ENCODE measurements around the gene GREB1.

GREB1 gene

DNA sequence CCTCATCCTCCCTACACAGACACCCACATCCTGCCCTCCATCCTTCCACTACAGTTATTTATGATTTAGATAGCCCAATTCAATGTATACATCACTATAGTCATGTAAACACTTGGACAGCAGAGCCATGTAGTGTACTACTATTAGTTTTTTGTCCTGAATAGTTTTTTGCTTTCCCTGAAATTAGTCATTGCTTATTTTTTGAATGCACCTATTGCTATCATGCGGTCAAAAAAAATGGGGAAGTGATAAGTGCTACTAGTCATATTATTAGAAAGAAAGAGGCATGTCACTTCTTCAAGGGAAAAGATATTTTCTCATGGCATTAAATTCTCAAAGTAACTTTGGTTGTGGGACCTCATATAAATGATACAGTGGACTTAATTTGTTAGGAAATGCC lies 6.8 kb upstream of the GREB1 start:
- ChIA-PET CTCF (no interaction called here), POLR2A (no interaction called here)
- Histone ChIP-seq H3K9me3 (ENCODE audit: control insufficient read depth, insufficient read depth, low read depth, low read length) (no peaks in the 10 kb centered on the region), H3K27ac (ENCODE audit: extremely low read depth, low read depth, low read length) (no peak overlapping the region), H3K4me1 (ENCODE audit: control insufficient read depth, insufficient read depth, low read length) (no peaks in the 10 kb centered on the region), H3K4me3 (ENCODE audit: low read depth, low read length) (no peak overlapping the region), H3K36me3 (ENCODE audit: control insufficient read depth in 2 of 2, insufficient read depth in 1 of 2, low read length in 2 of 2) (no peaks in the 10 kb centered on the region)
- TF ChIP-seq ZSCAN30 (tag by site-specific recombination; IDR thresholded peaks at IDR 0.05) (no peak), ZNF175 (tag by site-specific recombination; IDR thresholded peaks at IDR 0.05) (no peak), ZNF223 (tag by site-specific recombination; IDR thresholded peaks at IDR 0.05) (no peak)
- TF ChIP-seq, protein P1, sequence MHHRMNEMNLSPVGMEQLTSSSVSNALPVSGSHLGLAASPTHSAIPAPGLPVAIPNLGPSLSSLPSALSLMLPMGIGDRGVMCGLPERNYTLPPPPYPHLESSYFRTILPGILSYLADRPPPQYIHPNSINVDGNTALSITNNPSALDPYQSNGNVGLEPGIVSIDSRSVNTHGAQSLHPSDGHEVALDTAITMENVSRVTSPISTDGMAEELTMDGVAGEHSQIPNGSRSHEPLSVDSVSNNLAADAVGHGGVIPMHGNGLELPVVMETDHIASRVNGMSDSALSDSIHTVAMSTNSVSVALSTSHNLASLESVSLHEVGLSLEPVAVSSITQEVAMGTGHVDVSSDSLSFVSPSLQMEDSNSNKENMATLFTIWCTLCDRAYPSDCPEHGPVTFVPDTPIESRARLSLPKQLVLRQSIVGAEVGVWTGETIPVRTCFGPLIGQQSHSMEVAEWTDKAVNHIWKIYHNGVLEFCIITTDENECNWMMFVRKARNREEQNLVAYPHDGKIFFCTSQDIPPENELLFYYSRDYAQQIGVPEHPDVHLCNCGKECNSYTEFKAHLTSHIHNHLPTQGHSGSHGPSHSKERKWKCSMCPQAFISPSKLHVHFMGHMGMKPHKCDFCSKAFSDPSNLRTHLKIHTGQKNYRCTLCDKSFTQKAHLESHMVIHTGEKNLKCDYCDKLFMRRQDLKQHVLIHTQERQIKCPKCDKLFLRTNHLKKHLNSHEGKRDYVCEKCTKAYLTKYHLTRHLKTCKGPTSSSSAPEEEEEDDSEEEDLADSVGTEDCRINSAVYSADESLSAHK (tag by site-specific recombination; IDR thresholded peaks at IDR 0.05), result no peak

DNA sequence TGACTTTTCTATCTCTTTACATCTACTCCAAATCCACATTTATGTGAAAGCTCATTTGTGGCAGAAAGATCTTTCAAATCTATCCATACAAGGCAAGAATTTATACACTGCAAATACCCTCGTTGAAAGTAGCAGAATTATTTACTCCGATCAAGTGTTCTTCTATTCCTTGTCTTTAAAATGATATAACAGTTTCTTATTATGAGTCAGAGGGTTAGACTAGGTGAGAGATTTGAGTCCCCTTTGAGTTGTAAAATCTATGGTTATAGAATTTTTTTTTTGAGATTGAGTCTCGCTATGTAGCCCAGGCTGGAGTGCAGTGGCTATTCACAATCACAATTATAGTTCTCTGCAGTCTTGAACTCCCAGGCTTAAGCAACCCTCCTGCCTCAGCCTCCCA lies 5.6 kb upstream of the GREB1 start:
- ChIA-PET CTCF (interaction anchor here (0.6 to 1.0 kb wide), 2 partner anchors 11 to 55 kb away, joined by 3 read pairs; no protein-coding TSS in a partner anchor), POLR2A (no interaction called here)
- no peaks in the 10 kb centered on the region for H3K9me3 ChIP-seq (ENCODE audit: control insufficient read depth, insufficient read depth, low read depth, low read length)
- H3K4me3 ChIP-seq (ENCODE audit: low read depth, low read length), result no peak overlapping the region
- no peaks in the 10 kb centered on the region for H3K36me3 ChIP-seq (ENCODE audit: control insufficient read depth in 2 of 2, insufficient read depth in 1 of 2, low read length in 2 of 2)
- H3K27ac ChIP-seq (ENCODE audit: extremely low read depth, low read depth, low read length), result no peak overlapping the region
- peaks cover 6% of the 10 kb centered on the region; the same call in 1 of the 2 replicates for H3K4me1 ChIP-seq (ENCODE audit: control insufficient read depth, insufficient read depth, low read length)
- TF ChIP-seq ZNF501 (tag by site-specific recombination; IDR thresholded peaks at IDR 0.05), result no peak
- TF ChIP-seq GLIS2 (tag by site-specific recombination; IDR thresholded peaks at IDR 0.05), result no peak
- no peak for TF ChIP-seq ZNF391 (tag by site-specific recombination; IDR thresholded peaks at IDR 0.05; ENCODE audit: borderline replicate concordance, low read depth)
- no peak for TF ChIP-seq ZSCAN16 (tag by site-specific recombination; IDR thresholded peaks at IDR 0.05)
- TF ChIP-seq ZFP69B (tag by site-specific recombination; IDR thresholded peaks at IDR 0.05), result no peak
- no peak for TF ChIP-seq YY1 (tag by site-specific recombination; IDR thresholded peaks at IDR 0.05)
- TF ChIP-seq ZFP37 (tag by site-specific recombination; IDR thresholded peaks at IDR 0.05), result no peak
- TF ChIP-seq ZNF302 (tag by site-specific recombination; IDR thresholded peaks at IDR 0.05; ENCODE audit: low read depth), result no peak
- no peak for TF ChIP-seq ZNF561 (tag by site-specific recombination; IDR thresholded peaks at IDR 0.05; ENCODE audit: borderline replicate concordance)
- no peak for TF ChIP-seq KLF8 (tag by site-specific recombination; IDR thresholded peaks at IDR 0.05)
- no peak for TF ChIP-seq ELK4 (IDR thresholded peaks at IDR 0.05; ENCODE audit: borderline replicate concordance, low read depth, low read length)
- no peak for TF ChIP-seq GFI1B (tag by site-specific recombination; IDR thresholded peaks at IDR 0.05)
- TF ChIP-seq ZNF266 (tag by site-specific recombination; IDR thresholded peaks at IDR 0.05; ENCODE audit: low read depth), result no peak
- TF ChIP-seq, protein P2, sequence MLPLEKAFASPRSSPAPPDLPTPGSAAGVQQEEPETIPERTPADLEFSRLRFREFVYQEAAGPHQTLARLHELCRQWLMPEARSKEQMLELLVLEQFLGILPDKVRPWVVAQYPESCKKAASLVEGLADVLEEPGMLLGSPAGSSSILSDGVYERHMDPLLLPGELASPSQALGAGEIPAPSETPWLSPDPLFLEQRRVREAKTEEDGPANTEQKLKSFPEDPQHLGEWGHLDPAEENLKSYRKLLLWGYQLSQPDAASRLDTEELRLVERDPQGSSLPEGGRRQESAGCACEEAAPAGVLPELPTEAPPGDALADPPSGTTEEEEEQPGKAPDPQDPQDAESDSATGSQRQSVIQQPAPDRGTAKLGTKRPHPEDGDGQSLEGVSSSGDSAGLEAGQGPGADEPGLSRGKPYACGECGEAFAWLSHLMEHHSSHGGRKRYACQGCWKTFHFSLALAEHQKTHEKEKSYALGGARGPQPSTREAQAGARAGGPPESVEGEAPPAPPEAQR (tag by site-specific recombination; IDR thresholded peaks at IDR 0.05), result no peak

DNA sequence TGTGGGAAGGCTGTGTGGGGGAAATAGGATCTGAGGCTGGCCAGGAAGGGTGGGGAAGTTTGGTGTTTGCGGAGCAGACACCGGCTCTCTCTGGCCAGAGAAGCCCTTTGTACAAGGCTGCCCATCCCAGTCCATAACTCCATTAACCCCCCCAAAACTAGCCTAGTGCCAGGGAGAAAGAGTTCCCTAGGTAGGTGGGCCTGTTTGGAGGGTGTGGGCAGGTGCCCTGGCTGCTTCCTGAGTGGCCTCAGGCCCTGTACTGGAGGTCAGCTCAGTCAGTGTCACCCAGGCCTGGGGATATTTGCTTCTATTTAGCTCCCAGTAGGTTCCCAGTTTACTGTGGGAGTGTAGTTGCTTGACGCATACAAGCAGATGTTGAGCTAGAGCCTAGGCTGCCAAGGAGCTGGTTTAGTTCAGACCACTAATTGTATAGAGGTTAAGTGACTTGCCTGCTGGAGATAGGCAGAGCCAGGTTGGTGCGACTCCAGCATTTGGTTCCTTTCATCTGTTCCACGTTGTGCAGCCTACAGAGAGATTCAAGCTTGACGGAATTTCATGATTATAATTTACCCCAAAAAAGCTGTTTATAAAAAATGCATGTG lies 2.9 kb upstream of the GREB1 start:
- ChIA-PET CTCF (interaction anchor here (0.6 to 1.4 kb wide), 3 partner anchors 51 to 84 kb away, joined by 3 to 4 read pairs (median 3); no protein-coding TSS in a partner anchor), POLR2A (no interaction called here)
- peaks cover 9% of the 10 kb centered on the region; the same call in 1 of the 2 replicates for H3K4me1 ChIP-seq (ENCODE audit: control insufficient read depth, insufficient read depth, low read length)
- no peaks in the 10 kb centered on the region for H3K9me3 ChIP-seq (ENCODE audit: control insufficient read depth, insufficient read depth, low read depth, low read length)
- H3K27ac ChIP-seq (ENCODE audit: extremely low read depth, low read depth, low read length), result no peak overlapping the region
- no peaks in the 10 kb centered on the region for H3K36me3 ChIP-seq (ENCODE audit: control insufficient read depth in 2 of 2, insufficient read depth in 1 of 2, low read length in 2 of 2)
- H3K4me3 ChIP-seq (ENCODE audit: low read depth, low read length), result no peak overlapping the region
- no peak for TF ChIP-seq KLF8 (tag by site-specific recombination; IDR thresholded peaks at IDR 0.05)
- TF ChIP-seq ZNF530 (tag by site-specific recombination; IDR thresholded peaks at IDR 0.05; ENCODE audit: low read depth), result no peak
- no peak for TF ChIP-seq ZNF837 (tag by site-specific recombination; IDR thresholded peaks at IDR 0.05)
- TF ChIP-seq ZNF660 (tag by site-specific recombination; IDR thresholded peaks at IDR 0.05), result no peak
- TF ChIP-seq ZNF24 (tag by site-specific recombination; IDR thresholded peaks at IDR 0.05), result no peak
- no peak for TF ChIP-seq ZEB2 (tag by site-specific recombination; IDR thresholded peaks at IDR 0.05)
- TF ChIP-seq ZNF175 (tag by site-specific recombination; IDR thresholded peaks at IDR 0.05), result no peak
- TF ChIP-seq ZNF2 (tag by site-specific recombination; IDR thresholded peaks at IDR 0.05), result no peak
- TF ChIP-seq, protein P3, sequence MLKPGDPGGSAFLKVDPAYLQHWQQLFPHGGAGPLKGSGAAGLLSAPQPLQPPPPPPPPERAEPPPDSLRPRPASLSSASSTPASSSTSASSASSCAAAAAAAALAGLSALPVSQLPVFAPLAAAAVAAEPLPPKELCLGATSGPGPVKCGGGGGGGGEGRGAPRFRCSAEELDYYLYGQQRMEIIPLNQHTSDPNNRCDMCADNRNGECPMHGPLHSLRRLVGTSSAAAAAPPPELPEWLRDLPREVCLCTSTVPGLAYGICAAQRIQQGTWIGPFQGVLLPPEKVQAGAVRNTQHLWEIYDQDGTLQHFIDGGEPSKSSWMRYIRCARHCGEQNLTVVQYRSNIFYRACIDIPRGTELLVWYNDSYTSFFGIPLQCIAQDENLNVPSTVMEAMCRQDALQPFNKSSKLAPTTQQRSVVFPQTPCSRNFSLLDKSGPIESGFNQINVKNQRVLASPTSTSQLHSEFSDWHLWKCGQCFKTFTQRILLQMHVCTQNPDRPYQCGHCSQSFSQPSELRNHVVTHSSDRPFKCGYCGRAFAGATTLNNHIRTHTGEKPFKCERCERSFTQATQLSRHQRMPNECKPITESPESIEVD (tag by site-specific recombination; IDR thresholded peaks at IDR 0.05), result no peak
- TF ChIP-seq ZNF335 (tag by site-specific recombination; conservative IDR thresholded peaks at IDR 0.05), result no peak
- no peak for TF ChIP-seq ZNF747 (tag by site-specific recombination; IDR thresholded peaks at IDR 0.05)
